Kidney epithelial cell (primary cell): ENCODE results near the gene TNFRSF6B. TPM values are rescaled to one million over a fixed set of nuclear protein-coding genes. Genes with fewer than 3 reads are reported as not detected.

Source experiments
- DNase-seq: peaks from one replicate; pipeline ENCODE4 v3.0.0-alpha.2; 2010; ENCODE audit warnings: low read depth
- H3K27me3 ChIP-seq: 2 replicates; pipeline ENCODE4 v1.6.0; 2011; ENCODE audit warnings: low read length; ENCODE audit not compliant: control insufficient read depth, insufficient read depth
- H3K36me3 ChIP-seq: 2 replicates; pipeline ENCODE4 v1.5.1; 2011; ENCODE audit warnings: low read length; ENCODE audit not compliant: control insufficient read depth, insufficient read depth
- H3K4me3 ChIP-seq: 2 replicates; pipeline ENCODE4 v1.5.1; 2011; ENCODE audit warnings: low read depth, mild to moderate bottlenecking, control low read depth, low read length
- total RNA-seq: library from RNA; depleted of rRNA; stranded (reverse); fragments of >200 nt; gene quantifications from 2 replicates; pipeline ENCODE4 v1.2.3, GENCODE V29; 2015
- TF ChIP-seq, protein P1 (sequence below): IDR thresholded peaks from 2 replicates; pipeline ENCODE4 v1.5.1; 2011; ENCODE audit warnings: mild to moderate bottlenecking, moderate library complexity, low read length, control low read depth, inconsistent platforms; ENCODE audit not compliant: insufficient read depth, poor library complexity, severe bottlenecking

The TNFRSF6B gene
- total RNA-seq, 1 donor from 2014 or later = 97.0 TPM

DNA sequence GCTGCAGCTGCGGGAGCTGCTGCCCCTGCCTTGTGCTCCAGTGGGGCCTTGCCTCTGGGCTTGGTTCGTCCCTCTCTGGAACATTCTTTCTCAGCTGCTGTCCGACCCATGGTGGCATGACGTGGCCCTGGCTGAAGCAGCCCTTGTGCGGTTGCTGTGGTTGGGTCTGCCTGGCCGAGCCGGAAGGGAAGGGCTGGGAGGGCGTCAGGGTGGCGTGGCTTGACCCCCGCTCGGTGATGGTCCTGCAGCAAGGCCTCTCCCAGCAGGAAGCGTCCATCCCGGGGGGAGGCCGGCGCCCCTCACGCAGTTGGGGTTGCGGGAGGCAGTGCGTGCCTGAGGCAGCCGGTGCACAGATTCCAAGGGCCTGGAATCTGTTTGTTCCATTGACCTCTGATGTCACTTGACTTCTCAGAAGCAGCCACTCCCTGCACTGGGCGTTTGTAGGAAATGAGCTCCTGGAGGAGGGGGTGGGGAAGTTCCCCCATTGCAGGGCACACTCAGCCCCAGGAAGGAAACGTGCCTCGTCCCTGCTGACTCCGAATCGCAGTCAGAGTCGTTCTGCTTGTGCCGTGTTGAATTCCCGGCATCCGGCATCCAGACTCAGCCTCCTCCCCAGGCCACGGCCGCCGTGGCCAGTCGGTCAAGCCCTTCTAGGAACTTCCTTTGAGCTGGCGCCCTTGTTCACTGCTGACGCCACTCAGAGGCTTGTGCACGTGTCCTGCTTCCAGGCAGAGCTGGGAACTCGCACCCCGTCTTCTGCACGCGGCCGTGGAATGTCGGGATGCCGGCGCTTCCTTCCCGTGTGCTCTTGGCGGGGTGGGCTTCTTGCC is 9.7 kb upstream of the TNFRSF6B start:
- no peaks in the 10 kb centered on the region for H3K36me3 ChIP-seq
- H3K27me3 ChIP-seq = no peaks in the 10 kb centered on the region
- peak; percentile 45 for DNase-seq
- TF ChIP-seq, protein P1, sequence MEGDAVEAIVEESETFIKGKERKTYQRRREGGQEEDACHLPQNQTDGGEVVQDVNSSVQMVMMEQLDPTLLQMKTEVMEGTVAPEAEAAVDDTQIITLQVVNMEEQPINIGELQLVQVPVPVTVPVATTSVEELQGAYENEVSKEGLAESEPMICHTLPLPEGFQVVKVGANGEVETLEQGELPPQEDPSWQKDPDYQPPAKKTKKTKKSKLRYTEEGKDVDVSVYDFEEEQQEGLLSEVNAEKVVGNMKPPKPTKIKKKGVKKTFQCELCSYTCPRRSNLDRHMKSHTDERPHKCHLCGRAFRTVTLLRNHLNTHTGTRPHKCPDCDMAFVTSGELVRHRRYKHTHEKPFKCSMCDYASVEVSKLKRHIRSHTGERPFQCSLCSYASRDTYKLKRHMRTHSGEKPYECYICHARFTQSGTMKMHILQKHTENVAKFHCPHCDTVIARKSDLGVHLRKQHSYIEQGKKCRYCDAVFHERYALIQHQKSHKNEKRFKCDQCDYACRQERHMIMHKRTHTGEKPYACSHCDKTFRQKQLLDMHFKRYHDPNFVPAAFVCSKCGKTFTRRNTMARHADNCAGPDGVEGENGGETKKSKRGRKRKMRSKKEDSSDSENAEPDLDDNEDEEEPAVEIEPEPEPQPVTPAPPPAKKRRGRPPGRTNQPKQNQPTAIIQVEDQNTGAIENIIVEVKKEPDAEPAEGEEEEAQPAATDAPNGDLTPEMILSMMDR = no peak
- H3K4me3 ChIP-seq = no peak overlapping the region

DNA sequence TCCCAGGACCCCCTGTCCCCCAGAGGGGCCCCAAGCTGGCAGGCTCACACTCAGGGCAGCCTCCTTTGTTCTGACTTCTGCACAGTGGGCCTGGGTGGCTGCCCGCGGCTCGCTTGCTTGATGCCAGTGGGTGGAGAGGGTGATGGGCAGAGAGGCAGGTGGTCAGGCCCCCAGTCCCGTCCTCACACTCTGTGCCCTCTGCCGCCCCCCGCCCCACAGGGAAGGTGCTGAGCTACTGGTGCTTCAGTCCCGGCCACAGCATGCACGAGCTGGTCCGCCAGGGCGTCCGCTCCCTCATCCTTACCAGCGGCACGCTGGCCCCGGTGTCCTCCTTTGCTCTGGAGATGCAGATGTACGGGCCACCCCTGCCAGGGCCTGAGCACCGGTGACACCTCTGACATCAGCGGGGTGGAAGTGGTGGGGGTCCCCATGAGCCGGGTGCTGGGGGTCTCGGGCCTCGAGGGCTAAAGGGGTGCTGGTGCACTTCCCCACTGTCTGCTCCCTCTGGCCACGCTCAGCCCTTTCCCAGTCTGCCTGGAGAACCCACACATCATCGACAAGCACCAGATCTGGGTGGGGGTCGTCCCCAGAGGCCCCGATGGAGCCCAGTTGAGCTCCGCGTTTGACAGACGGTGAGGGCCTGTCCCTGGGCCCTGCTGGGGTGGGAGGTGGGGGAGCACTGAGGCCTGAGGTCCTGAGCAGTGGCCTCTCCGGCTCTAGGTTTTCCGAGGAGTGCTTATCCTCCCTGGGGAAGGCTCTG is 8.9 kb upstream of the TNFRSF6B start:
- DNase-seq = no peak
- Histone ChIP-seq H3K4me3 (no peak overlapping the region), H3K36me3 (no peaks in the 10 kb centered on the region), H3K27me3 (no peaks in the 10 kb centered on the region)
- TF ChIP-seq, protein P1 = no peak

DNA sequence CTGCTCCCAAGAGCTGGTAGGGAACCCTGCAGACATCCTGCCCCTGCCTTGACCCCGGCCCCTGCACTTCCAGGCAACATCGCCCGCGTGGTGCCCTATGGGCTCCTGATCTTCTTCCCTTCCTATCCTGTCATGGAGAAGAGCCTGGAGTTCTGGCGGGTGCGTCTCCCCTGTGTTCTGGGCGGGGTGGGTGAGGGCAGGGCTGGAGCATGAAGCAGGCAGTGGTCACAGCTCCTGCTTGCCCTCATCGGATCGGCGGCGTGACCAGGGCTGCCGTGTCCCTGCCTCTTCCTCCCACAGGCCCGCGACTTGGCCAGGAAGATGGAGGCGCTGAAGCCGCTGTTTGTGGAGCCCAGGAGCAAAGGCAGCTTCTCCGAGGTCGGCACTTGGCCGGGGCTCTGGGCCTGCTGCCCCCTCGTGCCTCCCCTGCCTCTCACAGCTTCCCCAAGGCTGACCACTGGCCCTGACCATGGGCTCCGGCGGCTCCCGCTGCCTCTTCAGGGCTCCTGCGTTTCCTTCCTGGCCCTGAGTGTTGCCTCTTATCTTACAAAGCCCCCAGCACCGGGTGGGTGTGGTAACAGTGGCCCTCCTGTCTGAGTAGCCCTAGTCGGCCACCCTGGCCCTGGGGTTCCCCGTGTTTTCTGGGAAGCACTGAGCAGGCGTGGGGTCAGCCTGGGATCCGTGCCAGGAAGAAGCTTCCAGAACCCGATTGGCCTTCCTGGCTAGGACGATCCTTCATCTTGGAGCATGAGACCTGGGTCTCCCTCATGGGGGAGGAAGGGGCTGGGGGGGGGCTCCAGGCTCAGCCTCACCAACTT is 8.0 kb upstream of the TNFRSF6B start:
- no peak for DNase-seq
- TF ChIP-seq, protein P1 = no peak
- no peaks in the 10 kb centered on the region for H3K27me3 ChIP-seq
- H3K36me3 ChIP-seq = no peaks in the 10 kb centered on the region
- H3K4me3 ChIP-seq = no peak overlapping the region

DNA sequence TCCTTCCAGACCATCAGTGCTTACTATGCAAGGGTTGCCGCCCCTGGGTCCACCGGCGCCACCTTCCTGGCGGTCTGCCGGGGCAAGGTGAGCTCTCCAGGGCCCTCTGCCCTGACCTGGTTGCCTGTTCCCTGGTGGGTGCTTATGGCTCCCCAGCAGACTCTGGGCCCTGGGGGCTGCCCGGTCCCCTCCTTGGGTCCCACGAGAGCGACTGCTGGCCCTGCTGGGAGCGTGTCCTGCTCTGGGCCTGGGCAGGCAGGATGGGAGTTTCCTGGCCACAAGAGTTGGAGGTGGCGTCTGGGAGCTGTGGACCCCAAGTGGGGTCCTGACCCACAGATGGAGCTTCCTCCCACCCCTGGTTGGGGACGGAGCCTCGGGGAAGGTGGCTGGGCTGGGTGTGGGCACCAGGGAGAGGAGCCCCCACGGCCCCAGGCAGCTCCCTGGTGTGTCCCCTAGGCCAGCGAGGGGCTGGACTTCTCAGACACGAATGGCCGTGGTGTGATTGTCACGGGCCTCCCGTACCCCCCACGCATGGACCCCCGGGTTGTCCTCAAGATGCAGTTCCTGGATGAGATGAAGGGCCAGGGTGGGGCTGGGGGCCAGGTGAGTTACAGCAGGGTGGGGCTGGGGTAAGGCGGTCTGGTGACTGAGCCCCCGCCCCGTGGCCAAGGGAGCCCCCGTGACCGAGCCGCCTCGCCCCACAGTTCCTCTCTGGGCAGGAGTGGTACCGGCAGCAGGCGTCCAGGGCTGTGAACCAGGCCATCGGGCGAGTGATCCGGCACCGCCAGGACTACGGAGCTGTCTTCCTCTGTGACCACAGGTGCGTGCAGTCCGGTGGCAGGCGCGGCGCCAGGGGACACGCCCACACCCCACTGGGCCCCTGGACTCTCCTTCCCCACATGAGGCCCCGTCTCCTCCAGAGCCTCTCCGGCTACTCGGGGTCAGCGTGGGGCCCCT is 7.1 kb upstream of the TNFRSF6B start:
- Histone ChIP-seq H3K36me3 (no peaks in the 10 kb centered on the region), H3K4me3 (no peak overlapping the region), H3K27me3 (no peaks in the 10 kb centered on the region)
- TF ChIP-seq, protein P1 = no peak
- DNase-seq = no peak
